Stimulated activated CD8-positive, alpha-beta memory T cell treated with anti-CD3 and anti-CD28 coated beads, Interleukin-2, amount 100 ng/mL, for 1 hour (primary cell): Measurements from ENCODE around the gene PRAMEF1.
"Not testable (repeated sequence)": the region's sequence is repeated elsewhere in the genome, so short reads cannot be mapped to it uniquely, and the experiment has no call there.

Experiments used
- DNase-seq, 2 donors: peaks; one replicate each; pipeline ENCODE4 v3.0.0-alpha.2; 2020; ENCODE audit warnings: low read depth in 2 of 2

Gene PRAMEF1

DNA sequence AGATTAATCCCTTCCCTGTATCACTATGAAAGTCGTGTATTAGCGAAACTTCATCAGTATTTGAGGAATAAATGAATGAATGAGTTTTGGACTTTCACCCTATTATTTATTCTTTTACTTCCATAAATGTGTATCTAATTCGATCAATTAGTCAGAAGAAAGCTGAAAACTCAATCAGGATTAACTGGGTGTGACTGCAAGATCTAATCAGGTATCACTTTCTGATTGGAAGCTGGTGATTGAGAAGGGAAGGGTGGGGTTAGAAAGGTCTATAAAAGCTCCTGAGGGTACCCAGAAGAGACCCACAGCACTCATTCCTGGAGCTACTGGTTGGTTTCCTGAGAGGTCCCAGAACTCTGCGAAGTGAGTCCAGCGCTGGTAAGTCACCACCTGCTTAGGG lies at the start of gene PRAMEF1:
Gene PRAMEF1, plus strand, starts transcription at position 301 of the 400 bp plus-strand sequence. CDS start 1,831 bp downstream, outside the sequence.
- not testable (repeated sequence) for DNase-seq

DNA sequence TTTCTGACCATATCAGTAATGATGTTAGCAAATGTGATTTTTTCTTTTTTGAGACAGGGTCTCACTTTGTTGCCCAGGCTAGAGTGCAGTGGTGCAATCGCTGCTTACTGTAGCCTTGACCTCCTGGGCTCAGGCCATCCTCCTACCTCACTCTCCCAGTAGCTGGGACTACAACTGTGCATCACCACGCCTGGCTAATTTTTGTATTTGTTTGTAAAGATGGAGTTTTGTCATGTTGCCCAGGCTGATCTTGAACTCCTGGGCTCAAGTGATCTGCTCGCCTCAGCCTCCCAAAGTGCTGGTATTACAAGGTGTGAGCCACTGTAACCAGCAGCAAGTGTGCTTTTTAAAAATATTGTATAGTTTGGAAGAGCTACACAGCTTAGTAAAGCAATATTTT lies 49.3 kb upstream of the PRAMEF1 start:
- DNase-seq, result no peak

DNA sequence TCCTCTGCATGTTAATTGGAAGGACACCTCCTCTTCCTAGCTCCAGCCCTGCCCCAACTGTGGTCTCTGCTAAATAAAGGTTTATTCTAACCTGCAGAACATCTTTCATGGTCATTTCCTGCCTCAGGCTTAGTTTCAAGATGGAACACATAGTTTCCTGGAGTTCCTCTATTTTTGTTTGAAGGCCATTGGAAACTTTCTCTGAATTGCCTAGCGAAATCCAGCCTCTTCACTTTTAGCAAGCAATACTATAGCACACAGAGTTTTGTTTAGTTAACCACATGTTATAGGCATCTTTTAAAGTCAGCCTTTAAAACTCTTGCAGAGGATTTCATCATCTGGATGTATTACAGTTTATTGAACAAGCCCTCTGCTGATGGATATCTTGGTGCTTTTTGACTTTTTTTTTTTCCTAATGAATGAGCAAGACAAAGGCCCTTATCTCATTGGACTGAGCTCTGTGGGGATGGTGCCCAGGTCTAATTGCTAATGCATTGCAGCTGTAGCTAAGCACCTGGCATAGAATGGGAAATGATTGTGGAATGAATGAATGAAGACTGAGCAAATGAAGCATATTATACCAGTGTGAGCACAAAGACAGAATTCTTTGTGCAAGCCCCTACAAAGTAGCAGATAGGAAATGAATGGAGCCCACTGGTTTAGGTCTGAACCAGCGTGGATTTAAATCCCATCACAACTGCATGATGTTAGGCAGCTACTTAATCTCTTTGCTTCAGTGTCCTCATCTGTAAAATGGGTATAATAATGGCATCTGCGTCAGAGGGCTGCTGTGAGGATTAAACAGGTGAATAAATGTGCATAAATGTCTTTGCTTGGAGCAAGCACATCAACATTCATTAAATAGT lies 45.8 kb upstream of the PRAMEF1 start:
- DNase-seq, result no peak

DNA sequence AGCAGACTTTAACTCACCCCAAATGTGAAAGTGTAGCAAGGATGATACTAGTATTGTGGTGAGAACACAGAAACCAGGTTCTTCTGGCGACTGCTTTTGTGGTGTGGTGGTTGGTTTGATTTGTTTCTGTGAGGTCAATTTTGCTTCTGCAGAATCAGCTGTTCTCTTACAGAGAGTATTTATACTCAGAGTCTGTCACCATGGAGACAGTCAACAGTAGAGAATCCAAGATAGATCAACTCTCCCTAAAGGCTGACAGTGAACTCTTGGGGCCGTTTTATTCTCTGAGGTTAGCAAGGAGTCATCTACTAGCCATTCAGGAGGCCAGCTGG lies 45.2 kb upstream of the PRAMEF1 start, which contains the start of gene CFAP107:
Gene CFAP107, plus strand, starts transcription at position 209 of the 332 bp plus-strand sequence. CDS start 231 bp downstream, outside the sequence.
- DNase-seq, result no peak

DNA sequence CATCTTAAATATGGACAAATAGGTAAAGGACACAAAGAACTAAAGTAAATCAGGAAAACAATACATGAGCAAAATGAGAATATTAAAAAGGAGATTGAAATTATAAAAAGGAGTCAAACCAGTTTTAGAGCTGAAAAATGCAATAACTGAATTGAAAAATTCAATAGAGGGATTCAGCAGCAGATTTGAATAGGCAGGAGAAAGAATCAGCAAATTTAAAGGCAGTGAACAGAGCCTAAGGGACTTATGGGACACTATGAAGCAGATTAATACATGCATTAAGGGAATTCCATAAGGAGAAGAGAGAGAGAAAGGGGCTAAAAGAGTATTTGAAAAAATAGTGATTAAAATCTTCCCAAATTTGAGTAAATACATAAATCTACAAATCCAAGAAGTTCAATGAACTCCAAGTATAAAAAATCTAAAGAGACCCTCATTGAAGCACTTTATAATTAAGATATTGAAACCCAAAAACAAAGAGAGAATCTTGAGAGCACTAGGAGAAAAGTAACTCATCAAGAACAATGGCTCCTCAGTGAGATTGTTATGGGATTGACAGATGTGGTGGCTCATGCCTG lies 42.3 kb upstream of the PRAMEF1 start:
- no peak for DNase-seq

- no peak for DNase-seq
These were observed 36.5 kb upstream of the PRAMEF1 start for GRCh38 chr1:12754738-12755137.

DNA sequence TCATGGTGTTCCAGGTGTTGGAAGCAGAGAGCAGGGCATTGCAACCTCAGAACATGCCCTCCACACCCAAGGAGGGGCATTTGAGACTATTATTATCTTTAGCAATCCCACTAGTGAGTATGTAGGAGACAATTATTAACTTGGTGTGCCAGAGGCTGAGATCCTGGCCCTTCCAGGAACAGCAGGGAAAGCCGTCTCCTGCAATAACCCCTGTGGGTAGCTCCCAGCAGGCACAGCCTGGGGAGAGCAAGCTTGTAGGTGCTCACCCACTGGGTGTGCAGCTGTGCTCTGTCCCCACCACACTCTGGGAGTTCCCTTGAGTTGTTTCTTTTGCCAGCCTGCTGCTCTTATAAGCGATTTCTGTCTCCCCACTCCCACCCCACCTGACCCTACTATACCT lies 34.9 kb upstream of the PRAMEF1 start:
- no peak for DNase-seq

GRCh38 chr1:12756768-12757413 lies 34.3 kb upstream of the PRAMEF1 start:
- DNase-seq, result no peak

DNA sequence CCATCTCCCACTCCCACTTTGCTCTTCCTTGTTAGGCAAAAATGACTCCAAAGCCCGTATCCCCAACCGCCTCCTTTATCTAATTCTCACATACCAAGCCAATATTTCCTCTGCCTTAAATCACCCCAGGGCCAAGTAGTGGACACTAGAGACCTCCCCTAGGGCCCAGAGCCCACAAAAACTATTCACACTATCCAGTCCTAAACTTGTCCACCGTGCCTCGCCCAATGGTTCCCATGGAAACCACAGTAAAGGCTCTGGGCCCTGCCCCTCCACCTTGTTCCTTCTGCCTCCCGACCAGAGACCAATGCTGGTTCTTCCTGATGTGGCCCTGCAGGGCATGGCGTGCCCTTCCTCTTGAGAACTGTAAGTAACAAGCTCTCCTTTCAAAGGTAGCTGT lies 33.4 kb upstream of the PRAMEF1 start:
- DNase-seq, result no peak

DNA sequence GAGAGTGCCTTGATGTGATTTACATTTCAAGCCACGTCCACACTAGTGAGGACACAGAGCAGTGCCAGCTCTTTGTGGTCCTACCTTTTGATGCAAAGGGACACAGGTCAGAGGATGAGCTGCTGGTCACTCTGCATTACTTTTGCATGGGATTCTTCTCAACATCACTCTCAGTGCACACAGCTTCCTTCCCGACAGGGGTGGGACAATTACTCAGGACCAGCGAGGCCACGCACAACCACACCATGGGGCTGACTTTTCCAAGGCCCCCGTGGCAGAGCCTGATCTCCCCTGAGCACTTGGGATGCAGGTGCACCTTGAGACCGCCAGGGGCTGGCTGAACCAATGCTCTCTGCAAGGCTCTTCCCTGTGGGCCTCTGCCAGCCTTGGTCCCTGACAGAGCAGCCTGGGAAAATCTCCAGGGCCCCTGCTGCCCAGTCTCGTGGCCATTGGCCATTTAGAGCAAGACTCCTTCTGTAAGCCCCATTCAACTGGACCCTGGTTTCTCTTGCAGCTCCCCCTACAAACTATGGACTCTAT lies 30.9 kb upstream of the PRAMEF1 start:
- DNase-seq, result no peak

DNA sequence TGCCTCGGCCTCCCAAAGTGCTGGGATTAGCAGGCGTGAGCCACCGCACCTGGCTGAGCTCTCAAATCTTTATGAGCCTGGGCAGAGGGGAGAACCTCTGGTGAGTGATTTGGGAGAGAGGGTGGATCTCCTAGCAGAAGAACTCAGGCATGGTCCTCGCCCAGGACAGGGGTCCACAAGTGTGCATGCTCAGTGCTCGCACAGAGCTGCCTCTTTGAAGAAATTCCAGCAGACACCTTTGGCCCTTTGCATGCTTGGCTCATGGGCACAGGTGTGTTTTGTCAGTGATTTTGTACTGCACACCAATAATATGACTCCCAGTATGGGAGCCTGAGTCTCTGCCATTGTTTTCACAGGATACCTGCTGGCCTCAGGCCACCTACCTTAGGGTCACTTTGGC lies 29.4 kb upstream of the PRAMEF1 start:
- DNase-seq, result no peak

DNA sequence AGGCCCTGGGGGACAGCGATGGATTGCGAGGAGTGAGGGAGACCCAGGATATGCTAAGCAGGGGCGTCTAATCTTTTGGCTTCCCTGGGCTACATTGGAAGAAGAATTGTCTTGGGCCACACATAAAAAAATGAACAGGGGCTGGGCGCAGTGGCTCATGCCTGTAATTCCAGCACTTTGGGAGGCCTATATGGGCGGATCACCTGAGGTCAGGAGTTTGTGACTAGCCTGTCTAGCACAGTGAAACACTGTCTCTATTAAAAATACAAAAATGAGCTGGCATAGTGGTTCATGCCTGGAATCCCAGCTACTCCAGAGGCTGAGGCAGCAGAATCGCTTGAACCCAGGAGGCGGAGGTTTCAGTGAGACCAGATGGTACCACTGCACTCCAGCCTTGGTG lies 28.4 kb upstream of the PRAMEF1 start:
- no peak for DNase-seq

DNA sequence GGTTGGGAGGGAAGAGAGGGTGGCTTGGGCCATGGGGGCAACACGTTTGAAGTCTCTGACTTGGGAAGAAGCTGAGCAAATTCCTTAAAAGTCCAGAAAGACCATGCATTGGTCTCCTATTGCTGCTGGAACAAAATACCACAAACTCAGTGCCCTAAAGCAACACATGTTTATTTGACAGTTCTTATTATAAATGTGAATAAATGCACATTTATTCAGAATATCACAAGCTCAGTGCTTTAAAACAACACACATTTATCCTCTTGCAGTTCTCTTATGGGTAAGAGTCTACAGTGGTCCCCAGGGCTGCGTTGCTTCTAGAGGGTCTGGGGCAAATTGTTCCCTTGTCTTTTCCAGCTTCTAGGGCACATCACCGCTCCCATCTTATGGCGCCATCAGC lies 27.7 kb upstream of the PRAMEF1 start:
- DNase-seq, result no peak

DNA sequence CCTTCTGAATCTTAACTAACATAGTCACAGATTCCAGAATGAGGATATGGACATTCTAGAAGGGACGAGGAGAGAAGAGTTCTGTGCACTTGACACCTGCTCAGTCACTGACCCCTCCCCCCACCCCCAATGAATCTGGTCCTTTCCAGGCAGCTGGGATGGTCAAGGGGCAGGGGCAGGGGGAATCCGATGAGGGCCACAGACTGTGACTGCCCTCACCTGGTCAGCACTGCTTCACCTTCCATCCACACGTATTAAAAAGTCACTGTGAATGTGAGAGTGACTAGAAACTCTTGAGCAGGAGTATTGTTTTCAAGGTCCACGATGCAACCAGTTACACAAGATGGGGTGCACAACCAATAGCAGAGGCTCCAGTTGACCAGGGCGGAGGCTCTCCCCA lies 27.2 kb upstream of the PRAMEF1 start:
- no peak for DNase-seq

DNA sequence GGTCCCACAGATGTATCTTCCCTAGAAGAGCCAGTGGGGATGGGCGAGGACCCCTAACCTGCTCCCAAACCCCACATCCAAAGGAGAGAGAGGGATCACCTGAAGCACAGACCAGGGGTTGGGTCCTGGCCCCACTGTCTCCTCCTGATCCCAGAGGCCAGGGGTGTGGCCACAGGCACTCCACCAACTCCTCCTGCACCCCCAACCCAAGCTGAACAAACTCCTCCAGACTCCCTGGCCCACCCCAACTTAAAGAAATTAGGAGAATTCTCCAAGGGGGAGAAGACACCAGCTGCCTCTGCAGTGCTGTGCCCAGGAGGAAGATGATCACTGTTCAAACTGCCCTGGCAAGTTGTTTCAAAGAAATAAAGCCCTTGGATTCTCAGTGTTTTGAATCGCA lies 22.2 kb upstream of the PRAMEF1 start:
- no peak for DNase-seq

- DNase-seq, result no peak
These were observed 21.2 kb upstream of the PRAMEF1 start for GRCh38 chr1:12769976-12770505.

DNA sequence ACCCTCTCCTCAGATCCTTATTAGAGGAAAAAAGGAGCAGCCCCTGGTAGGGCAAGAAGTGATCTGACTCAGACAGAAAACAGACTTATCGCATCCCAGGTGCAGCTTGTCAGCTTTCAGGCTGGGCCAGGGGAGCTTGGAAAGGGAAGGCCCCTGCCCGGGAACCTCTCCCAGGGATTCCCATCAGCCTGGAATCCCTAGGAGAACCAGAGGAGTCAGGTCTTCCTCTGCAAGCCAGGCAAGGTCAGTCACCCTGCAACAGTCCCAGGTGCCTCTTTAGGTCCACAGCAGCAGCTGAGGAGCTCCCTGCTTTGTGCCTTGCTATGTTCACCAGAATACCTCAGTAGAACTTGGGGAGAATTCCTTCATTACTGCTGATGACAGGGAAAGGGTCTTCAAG lies 20.6 kb upstream of the PRAMEF1 start:
- DNase-seq, result no peak

DNA sequence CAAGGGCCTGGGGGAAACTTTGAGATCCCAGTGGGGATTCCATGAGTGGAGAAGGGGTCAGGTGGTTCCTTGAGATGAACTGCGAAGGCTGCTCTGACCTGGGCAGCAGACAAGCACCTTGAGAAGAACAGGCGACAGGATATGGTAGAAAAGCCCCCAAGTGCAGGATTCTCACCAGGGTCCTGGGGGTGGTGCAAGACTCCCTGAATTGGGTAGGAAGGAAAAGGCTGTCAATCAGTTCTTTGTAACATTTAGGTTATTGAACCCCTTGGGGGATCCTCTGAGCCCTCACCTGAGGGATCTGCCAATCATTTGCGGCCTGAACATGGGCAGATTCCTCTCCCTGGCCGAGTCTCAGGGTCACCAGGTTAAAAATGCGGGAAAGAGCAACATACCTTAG lies 20.0 kb upstream of the PRAMEF1 start:
- no peak for DNase-seq

GRCh38 chr1:12772520-12772919 lies 18.7 kb upstream of the PRAMEF1 start:
- DNase-seq, result no peak

GRCh38 chr1:12773438-12773837 lies 17.8 kb upstream of the PRAMEF1 start, which contains the start of gene PRAMEF12:
PRAMEF12 (plus strand) TSS chr1:12773738; CDS start chr1:12774868, 1,130 bp downstream.
- DNase-seq, result no peak

DNA sequence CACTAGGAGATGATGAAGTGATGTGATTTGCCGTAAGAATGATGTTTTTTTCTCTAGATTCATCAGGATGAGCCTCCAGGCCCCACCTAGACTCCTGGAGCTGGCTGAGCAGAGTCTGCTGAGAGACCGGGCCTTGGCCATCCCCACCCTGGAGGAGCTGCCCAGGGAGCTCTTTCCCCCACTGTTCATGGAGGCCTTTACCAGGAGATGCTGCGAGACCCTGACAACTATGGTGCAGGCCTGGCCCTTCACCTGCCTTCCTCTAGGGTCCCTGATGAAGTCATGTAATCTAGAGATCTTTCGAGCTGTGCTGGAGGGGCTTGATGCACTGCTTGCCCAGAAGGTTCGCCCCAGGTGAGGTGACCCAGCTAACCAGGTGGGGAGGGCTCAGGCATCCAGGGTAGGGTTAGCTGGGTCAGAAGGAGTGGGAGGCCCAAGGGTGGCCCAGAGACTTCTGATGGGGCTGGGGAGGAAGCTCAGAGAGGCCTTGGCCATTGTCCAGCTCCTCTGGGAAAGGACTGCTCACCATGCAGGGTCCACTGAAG lies 16.3 kb upstream of the PRAMEF1 start:
- DNase-seq, result no peak

- DNase-seq, result no peak
These were observed 15.8 kb upstream of the PRAMEF1 start for GRCh38 chr1:12775443-12775842.
